NB4 (cell line): ENCODE measurements around the gene SMC2.

Experiments
- DNase-seq: peaks from one replicate; pipeline ENCODE4 v3.0.0; 2010; ENCODE audit warnings: low read depth
- H3K4me3 ChIP-seq: one replicate; pipeline ENCODE4 v1.5.1; 2011; ENCODE audit warnings: mild to moderate bottlenecking, low read depth, low read length, moderate library complexity
- MAX ChIP-seq: IDR thresholded peaks from 2 replicates; pipeline ENCODE4 v1.6.1; 2011; ENCODE audit warnings: low read depth, low read length
- MYC ChIP-seq: IDR thresholded peaks from 2 replicates; pipeline ENCODE4 v1.6.1; 2011; ENCODE audit warnings: low read depth, low read length
- POLR2A ChIP-seq: IDR thresholded peaks from 2 replicates; pipeline ENCODE4 v1.6.1; 2011; ENCODE audit warnings: mild to moderate bottlenecking; ENCODE audit not compliant: insufficient read length; ENCODE audit errors: extremely low read depth
- TF ChIP-seq, protein P1 (sequence below): IDR thresholded peaks from one replicate; pipeline ENCODE4 v1.5.1; 2012; ENCODE audit warnings: low read depth, low read length

SMC2 gene

DNA sequence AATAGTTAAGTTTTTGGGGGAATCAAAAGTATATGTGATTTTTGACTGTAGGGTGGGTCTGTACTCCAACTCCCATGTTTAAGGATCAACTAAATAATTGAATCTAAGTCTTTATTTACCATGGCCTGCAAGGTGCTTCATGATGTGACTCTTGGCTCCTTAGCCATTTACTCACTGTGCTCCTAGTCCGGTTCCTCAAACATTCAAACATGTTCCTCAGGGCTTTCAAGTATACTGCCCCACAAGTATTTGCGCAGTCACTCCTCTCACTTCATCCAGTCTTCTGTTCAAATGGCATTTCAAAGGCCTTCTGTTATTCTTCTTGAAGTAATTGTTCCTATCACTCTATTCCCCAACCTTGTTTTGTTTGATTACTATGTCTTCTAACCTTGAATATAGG, 16.4 kb downstream of the SMC2 start:
- no peak for DNase-seq
- no peak for TF ChIP-seq MAX
- H3K4me3 ChIP-seq: no peak overlapping the region

DNA sequence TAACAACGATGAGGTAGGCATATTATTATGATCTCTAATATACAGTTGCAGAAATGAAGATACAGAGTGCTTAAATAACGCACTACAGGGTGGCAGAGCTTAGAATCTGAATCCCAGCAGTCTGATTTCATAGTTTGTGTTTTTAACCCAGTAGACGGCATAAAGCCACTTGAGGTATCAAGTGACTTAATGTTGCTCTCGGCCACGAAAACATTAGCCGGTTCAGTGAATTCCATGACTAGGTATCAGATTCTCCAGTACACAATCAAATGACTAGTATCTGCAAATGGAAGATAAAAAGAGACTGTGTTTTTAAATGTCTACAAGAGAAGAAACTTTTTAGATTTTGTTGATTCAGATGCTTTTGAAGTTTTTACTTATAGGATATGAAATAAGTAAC, 24.8 kb downstream of the SMC2 start:
- H3K4me3 ChIP-seq: no peak overlapping the region
- TF ChIP-seq MAX: no peak
- no peak for TF ChIP-seq MYC
- TF ChIP-seq, protein P1, sequence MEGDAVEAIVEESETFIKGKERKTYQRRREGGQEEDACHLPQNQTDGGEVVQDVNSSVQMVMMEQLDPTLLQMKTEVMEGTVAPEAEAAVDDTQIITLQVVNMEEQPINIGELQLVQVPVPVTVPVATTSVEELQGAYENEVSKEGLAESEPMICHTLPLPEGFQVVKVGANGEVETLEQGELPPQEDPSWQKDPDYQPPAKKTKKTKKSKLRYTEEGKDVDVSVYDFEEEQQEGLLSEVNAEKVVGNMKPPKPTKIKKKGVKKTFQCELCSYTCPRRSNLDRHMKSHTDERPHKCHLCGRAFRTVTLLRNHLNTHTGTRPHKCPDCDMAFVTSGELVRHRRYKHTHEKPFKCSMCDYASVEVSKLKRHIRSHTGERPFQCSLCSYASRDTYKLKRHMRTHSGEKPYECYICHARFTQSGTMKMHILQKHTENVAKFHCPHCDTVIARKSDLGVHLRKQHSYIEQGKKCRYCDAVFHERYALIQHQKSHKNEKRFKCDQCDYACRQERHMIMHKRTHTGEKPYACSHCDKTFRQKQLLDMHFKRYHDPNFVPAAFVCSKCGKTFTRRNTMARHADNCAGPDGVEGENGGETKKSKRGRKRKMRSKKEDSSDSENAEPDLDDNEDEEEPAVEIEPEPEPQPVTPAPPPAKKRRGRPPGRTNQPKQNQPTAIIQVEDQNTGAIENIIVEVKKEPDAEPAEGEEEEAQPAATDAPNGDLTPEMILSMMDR: no peak
- no peak for TF ChIP-seq POLR2A
- no peak for DNase-seq

DNA sequence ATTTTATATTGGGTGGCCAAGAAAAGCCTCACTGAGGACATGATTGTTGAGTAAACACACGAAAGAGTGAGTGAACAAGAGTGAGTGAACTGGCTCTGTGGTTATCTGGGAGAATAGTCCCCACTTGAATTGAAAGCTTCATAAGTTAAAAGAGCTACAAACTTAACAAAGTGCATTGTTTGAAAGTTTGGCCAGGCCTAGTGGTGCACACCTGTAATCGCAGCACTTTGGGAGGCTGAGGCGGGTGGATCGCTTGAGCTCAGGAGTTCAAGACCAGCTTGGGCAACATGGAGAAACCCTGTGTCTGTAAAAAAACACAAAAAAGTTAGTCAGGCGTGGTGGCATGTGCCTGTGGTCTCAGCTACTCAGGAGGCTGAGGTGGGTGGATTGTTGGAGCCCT, 26.9 kb downstream of the SMC2 start:
- DNase-seq: no peak
- TF ChIP-seq MYC (no peak), MAX (no peak), POLR2A (no peak)
- TF ChIP-seq, protein P1: no peak
- no peak overlapping the region for H3K4me3 ChIP-seq

DNA sequence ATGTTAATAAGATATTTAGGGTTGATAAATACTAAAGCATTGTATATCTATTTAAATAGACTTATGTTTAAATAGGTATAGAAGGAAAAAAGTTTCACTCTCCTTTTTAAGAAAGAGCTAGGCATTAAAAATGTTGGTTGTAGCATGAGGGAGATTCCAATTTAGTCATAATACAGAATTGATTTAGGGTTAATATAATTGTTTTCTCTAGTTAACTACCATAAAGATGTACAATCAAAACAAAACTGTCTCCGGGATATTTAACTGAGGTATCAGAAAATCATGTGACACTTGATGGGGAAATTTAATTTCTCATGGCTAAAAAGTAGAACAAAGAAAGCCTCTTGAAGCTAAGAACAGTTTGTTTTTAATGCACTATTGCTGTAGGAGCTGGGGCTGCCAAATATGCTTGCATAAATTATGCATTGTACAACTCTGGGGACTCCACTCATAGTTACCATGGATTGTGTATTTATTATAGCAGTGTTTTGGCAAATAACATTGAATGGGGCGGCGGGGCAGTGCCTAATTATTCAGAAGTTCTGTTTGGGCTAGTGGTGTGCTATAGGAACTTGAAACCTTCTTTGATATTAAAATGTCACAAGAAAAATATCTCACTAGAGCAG, 44.2 kb downstream of the SMC2 start:
- TF ChIP-seq POLR2A (no peak), MAX (no peak), MYC (no peak)
- TF ChIP-seq, protein P1: no peak
- no peak overlapping the region for H3K4me3 ChIP-seq
- DNase-seq: no peak

DNA sequence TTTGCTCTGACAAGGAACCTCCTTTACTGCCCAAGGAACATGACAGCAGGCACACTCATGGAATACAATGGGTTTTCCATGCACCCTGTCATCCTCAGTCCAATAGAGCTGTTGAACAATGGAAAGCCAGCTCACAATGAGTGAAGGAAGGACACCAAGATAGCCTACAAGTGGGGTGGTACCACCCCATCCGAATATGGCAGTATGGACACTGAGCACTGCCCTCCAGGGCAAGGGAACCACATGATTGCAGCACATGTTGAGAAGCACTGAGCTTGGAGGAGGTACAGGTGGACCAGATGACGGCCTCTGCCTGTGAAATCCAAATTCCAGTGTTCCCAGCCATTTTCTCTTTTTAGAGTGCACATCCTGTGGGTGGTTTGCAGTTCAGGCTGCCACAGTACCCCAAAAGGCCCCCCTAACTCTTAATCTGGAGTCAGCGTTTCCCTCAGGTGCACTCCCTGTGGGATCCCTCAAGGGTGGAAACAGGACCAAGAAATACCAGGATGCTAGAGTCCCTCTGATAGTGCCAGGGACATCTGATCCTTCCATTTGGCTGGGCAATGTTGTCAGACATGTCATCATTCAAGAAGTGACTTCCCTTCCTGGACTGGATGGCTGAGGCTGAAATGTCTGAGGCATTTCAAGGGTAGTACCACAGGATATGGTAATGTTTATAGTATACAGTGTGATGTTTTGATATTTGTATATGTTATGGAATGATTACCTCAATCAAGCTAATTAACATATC, 48.9 kb downstream of the SMC2 start:
- no peak for TF ChIP-seq POLR2A
- no peak for TF ChIP-seq MYC
- DNase-seq: no peak

DNA sequence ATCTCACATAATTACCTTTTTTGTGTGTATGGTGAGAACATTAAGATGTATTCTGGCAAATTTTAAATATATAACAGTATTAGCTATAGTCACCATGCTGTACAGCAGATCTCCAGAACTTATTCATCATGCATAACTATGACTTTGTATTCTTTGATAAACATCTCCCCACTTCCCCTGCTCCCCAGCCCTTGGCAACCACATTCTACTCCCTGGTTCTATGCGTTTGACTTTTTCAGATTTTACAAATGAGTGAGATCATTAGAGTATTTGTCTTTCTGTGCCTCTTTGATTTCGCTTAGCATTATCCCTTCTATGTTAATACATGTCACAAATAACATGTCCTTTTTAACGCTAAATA, 49.4 kb downstream of the SMC2 start:
- no peak for DNase-seq
- TF ChIP-seq POLR2A (no peak), MYC (no peak), MAX (no peak)
- TF ChIP-seq, protein P1: no peak
- no peak overlapping the region for H3K4me3 ChIP-seq

More for the DNA sequence above, 48.9 kb downstream of the SMC2 start:
- H3K4me3 ChIP-seq: no peak overlapping the region
